Measurements from ENCODE around the gene IL27RA. TPM values are rescaled to one million over a fixed set of nuclear protein-coding genes. Genes with fewer than 3 reads are reported as not detected.
"Not testable (repeated sequence)": the region's sequence is repeated elsewhere in the genome, so short reads cannot be mapped to it uniquely, and the experiment has no call there.

IL27RA gene
- total RNA-seq, 1 donor from 2014 or later = 5.7 TPM

- intact Hi-C loops (cut with DNase I) = no loop called here
- ATAC-seq = no peak
- no peak for DNase-seq (ENCODE audit: low spot score)
Measured at GRCh38 chr19:14022469-14022868, 9.1 kb upstream of the IL27RA start.

- DNase-seq (ENCODE audit: low spot score) = no peak
- intact Hi-C loops (cut with DNase I) = no loop called here
Measured at GRCh38 chr19:14023404-14024235, 7.9 kb upstream of the IL27RA start.

GRCh38 chr19:14026652-14027192, 4.8 kb upstream of the IL27RA start:
- ATAC-seq; DNase-seq (ENCODE audit: low spot score); intact Hi-C loops (cut with DNase I): not testable (repeated sequence)

More at GRCh38 chr19:14023404-14024235, 7.9 kb upstream of the IL27RA start:
- ATAC-seq = peak; percentile 60

- DNase-seq (ENCODE audit: low spot score) = no peak
- no peak for ATAC-seq
- intact Hi-C loops (cut with DNase I) = no loop called here
Measured at GRCh38 chr19:14027856-14028450, 3.6 kb upstream of the IL27RA start, which contains the start of gene RLN3. RLN3 (plus strand) TSS chr19:14028148; CDS start chr19:14028205, 57 bp downstream.

- ATAC-seq (no peak), DNase-seq (ENCODE audit: low spot score) (no peak)
- intact Hi-C loops (cut with DNase I) = no loop called here
Measured at GRCh38 chr19:14028901-14029300, 2.7 kb upstream of the IL27RA start.

- ATAC-seq = peak; percentile 13
- DNase-seq (ENCODE audit: low spot score) = no peak
- intact Hi-C loops (cut with DNase I) = no loop called here
Measured at GRCh38 chr19:14030997-14031718, 404 bp upstream of the IL27RA start.

GRCh38 chr19:14033946-14034345, 2.4 kb downstream of the IL27RA start:
- DNase-seq (ENCODE audit: low spot score) (no peak), ATAC-seq (no peak)
- intact Hi-C loops (cut with DNase I) = no loop called here

GRCh38 chr19:14035159-14035558, 3.6 kb downstream of the IL27RA start:
- intact Hi-C loops (cut with DNase I); ATAC-seq; DNase-seq (ENCODE audit: low spot score): not testable (repeated sequence)

- DNase-seq (ENCODE audit: low spot score) (no peak), ATAC-seq (no peak)
Measured at GRCh38 chr19:14035706-14036105, 4.1 kb downstream of the IL27RA start.

GRCh38 chr19:14039181-14039580, 7.6 kb downstream of the IL27RA start:
- ATAC-seq (no peak), DNase-seq (ENCODE audit: low spot score) (no peak)
- intact Hi-C loops (cut with DNase I) = no loop called here

More at GRCh38 chr19:14035706-14036105, 4.1 kb downstream of the IL27RA start:
- intact Hi-C loops (cut with DNase I) = no loop called here

GRCh38 chr19:14042659-14043608, 11.4 kb downstream of the IL27RA start:
- DNase-seq (ENCODE audit: low spot score) (peak; percentile 63), ATAC-seq (peak; percentile 82)
- intact Hi-C loops (cut with DNase I) = not testable (repeated sequence)

GRCh38 chr19:14047866-14048265, 16.3 kb downstream of the IL27RA start:
- DNase-seq (ENCODE audit: low spot score); intact Hi-C loops (cut with DNase I); ATAC-seq: not testable (repeated sequence)

- DNase-seq (ENCODE audit: low spot score) = peak; percentile 67
- intact Hi-C loops (cut with DNase I) = no loop called here
- ATAC-seq = peak; percentile 49
Measured at GRCh38 chr19:14048443-14049153, 17.0 kb downstream of the IL27RA start.

GRCh38 chr19:14050512-14050911, 18.9 kb downstream of the IL27RA start:
- DNase-seq (ENCODE audit: low spot score) (no peak), ATAC-seq (no peak)
- intact Hi-C loops (cut with DNase I) = no loop called here

- ATAC-seq; DNase-seq (ENCODE audit: low spot score); intact Hi-C loops (cut with DNase I): not testable (repeated sequence)
Measured at GRCh38 chr19:14050961-14051360, 19.4 kb downstream of the IL27RA start.

GRCh38 chr19:14051980-14052379, 20.4 kb downstream of the IL27RA start:
- DNase-seq (ENCODE audit: low spot score) (no peak), ATAC-seq (no peak)
- intact Hi-C loops (cut with DNase I) = no loop called here

- intact Hi-C loops (cut with DNase I) = no loop called here
- ATAC-seq = no peak
- no peak for DNase-seq (ENCODE audit: low spot score)
Measured at GRCh38 chr19:14052470-14052869, 20.9 kb downstream of the IL27RA start.

- intact Hi-C loops (cut with DNase I) = no loop called here
- ATAC-seq (no peak), DNase-seq (ENCODE audit: low spot score) (no peak)
Measured at GRCh38 chr19:14053032-14053431, 21.5 kb downstream of the IL27RA start.

All from sciatic nerve (tissue), 2 donors.